HG03175 (cell line): ENCODE measurements around the gene ISY1.
"Not testable (repeated sequence)": the region's sequence is repeated elsewhere in the genome, so short reads cannot be mapped to it uniquely, and the experiment has no call there.

Source experiments
- ATAC-seq: cut with Tn5 transposase; IDR thresholded peaks from one replicate; pipeline ENCODE4 v1.9.1; 2021; ENCODE audit warnings: mild to moderate bottlenecking, moderate library complexity; ENCODE audit not compliant: unreplicated experiment

ISY1 gene

DNA sequence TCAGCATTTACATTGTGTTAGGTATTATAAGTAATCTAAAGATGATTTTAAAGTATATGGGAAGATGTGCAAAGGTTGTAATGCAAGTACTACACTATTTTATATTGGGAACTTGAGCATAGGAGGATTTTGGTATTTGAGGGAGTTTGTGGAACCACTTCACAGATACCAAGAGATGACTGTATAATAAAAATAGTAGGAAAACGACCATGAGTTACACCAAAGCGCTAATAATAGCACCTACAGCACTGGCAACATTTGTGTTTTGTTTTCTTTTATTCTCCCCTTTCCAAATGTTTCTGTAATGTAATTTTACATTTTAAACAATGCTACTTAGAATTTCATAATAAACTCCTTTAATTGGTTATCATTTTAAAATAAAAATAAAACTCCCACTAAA, 12.3 kb upstream of the ISY1 start:
- ATAC-seq: no peak

DNA sequence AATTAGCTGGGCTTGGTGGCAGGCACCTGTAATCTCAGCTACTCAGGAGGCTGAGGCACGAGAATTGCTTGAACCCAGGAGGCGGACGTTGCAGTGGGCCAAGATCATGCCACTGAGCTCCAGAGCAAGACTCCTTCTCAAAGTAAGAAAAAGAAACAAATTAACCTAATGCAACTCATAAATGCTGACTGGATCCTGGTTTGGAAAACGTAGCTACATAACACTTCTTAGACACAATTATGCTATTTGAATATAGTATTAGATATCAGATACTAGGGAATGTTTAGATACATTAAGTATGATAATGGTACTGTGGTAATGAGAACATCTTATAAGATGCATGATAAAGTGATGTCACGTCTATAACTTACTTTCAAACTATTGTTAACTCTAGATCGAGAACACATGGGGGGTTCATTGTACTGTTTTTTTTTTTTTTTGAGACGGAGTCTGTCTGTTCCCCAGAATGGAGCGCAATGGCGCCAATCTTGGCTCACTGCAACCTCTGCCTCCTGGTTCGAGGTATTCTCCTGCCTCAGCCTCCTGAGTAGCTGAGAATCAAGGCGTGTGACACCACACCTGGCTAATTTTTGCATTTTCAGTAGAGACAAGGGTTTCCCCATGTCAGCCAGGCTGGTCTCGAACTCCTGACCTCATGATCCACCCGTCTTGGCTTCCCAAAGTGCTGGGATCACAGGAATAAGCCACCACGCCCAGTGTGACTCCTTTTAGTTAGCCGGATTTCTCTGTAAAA, 5.9 kb upstream of the ISY1 start:
- no peak for ATAC-seq

- ATAC-seq: not testable (repeated sequence)
These were observed 4.7 kb upstream of the ISY1 start for GRCh38 chr3:129165594-129165993.

GRCh38 chr3:129164500-129164899, 3.6 kb upstream of the ISY1 start:
- ATAC-seq: no peak

DNA sequence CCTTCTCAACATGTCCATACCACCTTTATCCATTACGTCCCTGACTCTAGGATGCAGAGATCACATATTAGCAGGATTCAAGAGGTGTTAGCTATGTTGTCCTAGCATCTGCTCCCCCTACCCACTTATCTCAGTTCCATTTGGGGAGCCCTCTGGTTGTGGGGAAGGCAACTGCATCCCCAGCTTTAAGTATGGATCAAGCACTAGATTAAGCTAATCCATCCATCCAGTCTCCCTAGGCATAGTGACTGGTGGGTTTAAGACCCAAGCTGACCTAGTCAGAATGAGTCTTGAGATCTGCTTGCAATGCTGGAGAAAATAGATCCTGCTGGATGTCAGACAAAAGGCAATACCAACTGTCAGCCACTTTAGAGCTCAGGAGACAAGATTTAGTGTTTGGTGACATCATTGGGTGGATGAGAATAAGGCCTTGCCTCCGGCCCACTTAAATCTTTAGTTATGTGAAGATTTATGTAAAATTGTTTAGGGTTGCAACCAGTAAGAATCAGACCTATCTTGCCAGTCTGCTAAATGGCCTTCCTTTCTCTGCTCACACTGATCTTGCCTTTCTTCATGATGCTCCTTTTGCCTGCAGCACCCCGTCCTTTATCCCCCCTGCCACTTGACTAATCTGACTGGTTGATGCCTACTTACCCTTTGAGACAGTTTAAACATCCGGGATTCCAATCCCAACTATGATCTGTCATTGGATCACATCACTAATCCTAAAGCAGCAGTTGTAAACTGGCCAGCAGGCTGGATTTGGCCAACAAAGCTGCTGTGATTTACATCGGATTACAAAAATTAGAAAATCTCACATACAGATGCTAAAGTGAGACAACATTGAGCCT, 2.1 kb upstream of the ISY1 start:
- no peak for ATAC-seq

GRCh38 chr3:129161860-129162271, 1.0 kb upstream of the ISY1 start:
- no peak for ATAC-seq

GRCh38 chr3:129144786-129145185, 16.1 kb downstream of the ISY1 start:
- no peak for ATAC-seq

GRCh38 chr3:129141011-129141410, 19.9 kb downstream of the ISY1 start:
- ATAC-seq: not testable (repeated sequence)

- ATAC-seq: no peak
These were observed 21.0 kb downstream of the ISY1 start for GRCh38 chr3:129139911-129140310.

GRCh38 chr3:129136275-129136674, 24.6 kb downstream of the ISY1 start:
- not testable (repeated sequence) for ATAC-seq

DNA sequence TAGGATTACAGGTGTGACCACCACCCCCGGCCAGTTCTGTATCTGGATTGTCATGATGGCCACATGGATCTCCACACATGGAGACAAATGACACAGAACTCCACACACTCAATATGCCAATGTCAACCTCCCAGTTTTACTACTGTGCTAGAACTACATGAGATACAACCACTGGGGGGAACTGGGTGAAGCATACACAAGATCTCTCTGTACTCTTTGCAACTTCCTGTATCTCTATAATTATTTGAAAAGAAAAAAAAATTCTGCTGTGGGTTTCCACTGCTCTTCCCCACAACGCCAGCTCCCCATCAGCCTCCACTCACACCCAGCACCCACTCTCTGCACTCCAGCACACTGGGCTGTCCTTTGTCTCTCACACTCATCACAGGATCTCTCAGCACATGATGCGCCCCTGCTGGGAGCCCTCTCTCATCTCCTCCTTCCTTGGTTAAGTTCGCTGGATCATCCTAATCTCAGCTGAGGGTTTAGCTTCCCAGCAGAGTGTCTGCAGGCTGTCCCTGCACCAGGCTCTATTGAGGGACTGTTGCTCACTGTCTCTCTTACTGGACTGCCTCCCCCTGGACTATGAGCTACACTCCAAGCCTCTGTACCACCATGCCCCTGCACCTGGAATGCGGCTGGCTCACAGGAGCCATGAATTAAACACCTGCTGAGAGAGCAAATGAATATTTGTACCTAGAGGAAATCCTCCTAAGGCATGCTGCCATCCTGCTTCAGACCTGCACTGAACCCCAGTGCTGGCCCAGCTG, 28.6 kb downstream of the ISY1 start:
- ATAC-seq: no peak

DNA sequence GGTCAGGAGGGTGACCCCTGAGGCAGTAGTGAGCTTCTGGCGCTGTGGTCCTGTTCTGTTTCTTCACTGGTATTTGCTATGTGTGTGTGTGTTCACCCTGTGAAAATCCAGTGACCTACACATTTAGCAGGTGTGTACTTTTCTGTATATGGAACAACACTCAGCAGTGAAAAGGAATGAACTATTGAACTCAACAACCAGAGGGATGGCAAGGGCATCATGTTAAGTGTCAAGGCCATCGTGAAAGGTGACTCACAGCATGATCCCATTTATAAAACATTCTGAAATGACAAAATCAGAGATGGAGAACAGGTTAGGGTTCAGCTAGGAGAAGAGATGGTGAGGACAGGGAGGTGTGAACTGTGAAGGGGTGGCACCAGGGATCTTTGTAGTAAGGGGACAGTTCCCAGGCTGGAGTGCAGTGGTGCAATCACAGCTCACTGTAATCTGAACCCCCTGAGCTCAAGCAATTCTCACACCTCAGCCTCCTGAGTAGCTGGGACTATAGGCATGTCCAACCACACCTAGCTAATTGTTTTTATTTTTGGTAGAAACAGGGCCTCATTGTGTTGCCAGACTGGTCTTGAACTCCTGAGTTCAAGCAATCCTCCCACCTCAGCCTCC, 29.3 kb downstream of the ISY1 start:
- no peak for ATAC-seq

DNA sequence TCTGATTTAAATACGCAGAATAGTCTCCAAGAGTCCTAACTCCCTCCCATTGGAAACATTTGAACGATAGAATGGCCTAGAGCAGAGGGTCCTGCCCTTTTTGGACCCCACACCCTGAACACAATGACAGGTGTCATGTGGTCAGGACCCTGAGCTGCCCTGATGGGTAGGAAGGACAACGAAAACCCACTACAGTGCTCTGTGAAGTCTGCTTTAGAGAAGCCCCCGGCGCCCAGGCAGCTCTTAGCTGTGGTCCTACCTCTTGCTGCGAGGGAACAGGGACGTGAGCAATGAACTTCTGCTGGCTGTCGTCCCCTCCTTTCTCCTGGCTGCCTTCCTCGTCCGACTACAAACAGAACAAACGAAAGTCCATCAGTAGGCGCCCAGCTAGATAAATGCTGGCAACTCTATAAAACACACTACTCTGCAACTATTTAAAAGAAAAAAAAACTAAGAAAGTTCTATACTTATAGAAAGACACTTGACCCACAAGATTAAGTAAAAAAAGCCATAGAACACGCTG, 30.5 kb downstream of the ISY1 start:
- no peak for ATAC-seq

DNA sequence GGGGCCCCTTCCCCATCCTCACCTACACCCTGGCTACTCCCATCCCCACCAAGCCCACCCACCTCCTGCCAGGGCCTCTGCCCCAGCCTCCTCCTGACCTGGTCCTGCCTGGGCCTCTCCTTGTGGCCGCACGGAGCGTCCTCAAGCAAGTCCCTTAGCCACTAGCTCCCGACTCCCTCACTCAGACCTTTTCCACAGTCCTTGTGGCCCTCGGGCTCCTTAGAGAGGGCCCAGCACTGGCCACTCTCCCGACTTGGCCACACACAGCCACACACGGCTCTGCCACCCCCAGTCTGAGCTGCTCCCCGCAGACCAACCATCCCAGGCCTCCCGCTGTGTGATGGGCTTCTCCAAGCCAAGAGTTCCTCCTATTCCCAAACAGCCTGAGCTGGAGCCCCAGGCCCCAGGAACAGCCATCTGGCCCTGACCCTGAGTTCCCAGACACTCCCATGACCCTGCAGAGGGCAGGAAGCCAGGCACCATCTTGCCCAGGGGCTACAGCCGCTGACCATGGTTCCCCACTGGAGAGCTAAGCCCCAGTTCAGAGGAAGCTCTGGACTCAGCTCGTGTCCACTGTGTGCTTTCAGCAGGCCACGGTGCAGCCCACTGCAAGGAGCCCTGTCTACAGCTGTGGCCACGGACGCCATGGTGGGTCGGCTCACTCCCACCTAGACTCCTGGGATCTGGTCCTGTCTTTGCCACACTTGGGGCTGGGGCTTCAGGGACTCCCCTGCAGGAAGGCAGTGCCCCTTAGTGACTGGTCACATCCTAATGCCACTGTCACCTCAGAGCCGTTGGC, 32.3 kb downstream of the ISY1 start:
- ATAC-seq: no peak

- ATAC-seq: no peak
These were observed 34.1 kb downstream of the ISY1 start for GRCh38 chr3:129126726-129127280.

DNA sequence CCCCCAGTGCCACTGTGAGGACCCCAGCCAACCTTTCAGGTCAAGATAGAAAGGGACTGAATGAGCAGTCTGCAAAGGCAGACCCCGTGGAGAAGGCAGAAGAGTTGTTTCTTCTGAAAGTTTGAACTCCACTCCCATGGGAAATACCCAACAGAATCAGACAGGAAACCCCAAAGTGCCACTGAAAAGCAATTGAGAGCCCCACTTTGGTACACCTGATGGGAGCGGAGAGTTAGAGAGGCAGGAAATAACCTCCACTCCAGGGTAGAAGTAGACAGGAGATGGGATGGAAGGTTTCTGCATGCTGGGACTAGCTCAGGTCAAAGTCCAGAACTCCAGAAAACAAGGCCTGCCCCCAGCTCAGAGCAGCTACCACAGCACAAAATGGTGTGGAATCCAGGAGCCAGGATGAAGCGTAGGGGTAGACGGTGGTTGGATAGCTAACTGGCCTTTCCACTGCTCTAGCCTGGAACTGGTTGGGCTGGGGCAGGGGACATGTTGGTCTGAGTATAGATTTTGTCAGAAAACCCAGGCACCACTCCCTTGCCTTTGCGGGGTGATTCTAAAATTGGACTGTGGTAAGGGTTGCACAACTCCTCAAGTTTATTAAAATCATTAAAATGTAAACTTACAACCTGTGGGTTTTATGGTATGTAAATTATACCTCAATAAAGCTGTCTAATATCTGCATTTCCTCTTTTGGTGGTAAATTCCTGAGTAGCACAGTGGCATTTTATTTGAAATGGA, 37.4 kb downstream of the ISY1 start:
- ATAC-seq: no peak

DNA sequence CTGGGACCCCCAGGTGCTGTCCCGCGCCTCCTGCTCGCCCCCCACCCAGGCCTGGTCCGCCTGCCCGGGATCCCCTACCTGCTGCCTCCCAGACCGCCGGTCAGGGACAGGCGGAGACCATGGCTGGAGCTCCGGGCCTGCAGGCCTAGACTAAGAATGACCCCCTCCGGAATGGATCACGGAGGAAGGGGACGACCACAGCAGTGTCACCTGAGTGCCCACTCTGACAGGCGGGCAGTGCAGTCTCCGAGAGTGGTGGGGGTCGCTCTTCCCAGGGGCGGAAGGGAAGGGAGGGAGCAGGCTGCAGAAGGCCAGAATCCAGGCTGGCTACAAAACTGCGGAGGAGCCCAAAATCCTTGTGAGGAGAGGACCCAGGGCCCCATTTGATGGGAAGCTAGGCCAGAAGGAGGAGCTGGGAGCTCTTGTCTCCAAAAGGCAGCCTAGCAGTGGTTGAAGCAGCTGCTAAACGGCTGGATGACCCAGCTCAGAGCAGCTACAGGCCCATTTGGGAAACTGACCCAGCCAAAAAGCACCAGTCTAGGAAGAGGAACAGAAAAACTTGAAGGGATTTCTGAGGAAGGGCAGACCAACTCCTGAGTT, 38.4 kb downstream of the ISY1 start:
- ATAC-seq: no peak

DNA sequence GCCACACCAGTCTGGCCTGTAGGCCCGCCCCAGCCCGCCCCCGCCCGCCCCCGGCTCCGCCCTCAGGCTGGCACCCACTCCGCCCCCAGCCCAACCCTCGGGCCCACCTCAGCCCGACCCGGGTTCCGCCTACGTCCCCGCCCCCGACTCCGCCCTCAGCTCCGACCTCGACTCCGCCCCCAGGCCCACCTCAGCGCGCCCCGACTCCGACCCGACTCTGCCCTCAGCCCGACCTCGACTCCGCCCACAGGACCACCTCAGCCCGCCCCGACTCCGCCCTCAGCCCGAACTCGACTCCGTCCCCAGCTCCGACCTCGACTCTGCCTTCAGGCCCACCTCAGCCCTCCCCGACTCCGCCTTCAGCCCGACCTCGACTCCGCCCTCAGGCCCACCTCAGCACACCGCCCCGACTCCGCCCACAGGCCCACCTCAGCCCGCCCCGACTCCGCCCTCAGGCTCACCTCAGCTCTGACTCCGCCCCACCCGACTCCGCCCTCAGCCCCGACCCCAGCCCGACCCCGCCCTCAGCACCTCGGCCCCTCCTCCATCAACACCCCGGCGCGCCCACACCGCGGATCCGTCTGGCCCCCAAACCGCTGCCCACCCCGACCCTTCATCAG, 39.0 kb downstream of the ISY1 start, which contains the start of gene RAB43:
Gene RAB43 (minus strand): TSS at position 13 of the 620 bp plus-strand sequence. CDS start 315 bp downstream, outside the sequence.
- peak; percentile 45 for ATAC-seq
